Measurements from ENCODE around the gene ACYP1.
A peak's percentile ranks its signal among the peaks of the same experiment; 100 is the strongest.

The ACYP1 gene

DNA sequence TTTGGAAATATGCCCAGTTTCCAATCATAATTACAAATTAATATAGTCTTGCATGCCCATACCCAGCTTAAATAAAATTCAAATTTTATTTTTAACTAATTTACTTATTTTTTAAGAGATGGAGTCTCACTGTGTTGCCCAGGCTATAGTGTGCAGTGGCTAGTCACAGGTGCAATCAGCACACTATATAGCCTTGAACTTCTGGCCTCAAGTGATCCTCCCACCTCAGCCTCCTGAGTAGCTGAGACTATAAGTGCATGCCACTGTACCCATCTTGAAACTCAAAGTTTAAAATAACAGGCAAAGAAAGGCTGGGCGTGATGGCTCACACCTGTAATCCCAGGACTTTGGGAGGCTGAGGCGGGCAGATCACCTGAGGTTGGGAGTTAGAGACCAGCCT lies 22.9 kb downstream of the ACYP1 start:
- DNase-seq (ENCODE audit: low spot score): no peak

DNA sequence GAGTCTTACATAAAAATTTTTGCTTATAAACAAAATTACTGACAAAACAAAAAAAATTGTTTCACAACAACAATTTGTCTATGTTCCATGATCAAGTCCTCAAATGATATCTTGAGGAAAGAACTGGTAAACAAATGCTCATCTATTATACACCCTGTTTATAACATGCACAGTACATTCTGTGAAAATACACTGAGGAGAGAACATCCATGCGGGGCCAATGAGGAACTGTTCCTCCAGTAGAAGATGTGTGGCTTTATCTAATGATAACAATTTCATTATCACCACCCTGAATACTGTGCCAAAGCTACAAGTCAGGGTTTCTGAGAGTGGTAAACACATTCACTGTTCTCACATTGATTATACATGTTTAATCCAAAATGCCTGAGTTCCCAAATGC lies 23.3 kb downstream of the ACYP1 start:
- DNase-seq (ENCODE audit: low spot score): no peak

DNA sequence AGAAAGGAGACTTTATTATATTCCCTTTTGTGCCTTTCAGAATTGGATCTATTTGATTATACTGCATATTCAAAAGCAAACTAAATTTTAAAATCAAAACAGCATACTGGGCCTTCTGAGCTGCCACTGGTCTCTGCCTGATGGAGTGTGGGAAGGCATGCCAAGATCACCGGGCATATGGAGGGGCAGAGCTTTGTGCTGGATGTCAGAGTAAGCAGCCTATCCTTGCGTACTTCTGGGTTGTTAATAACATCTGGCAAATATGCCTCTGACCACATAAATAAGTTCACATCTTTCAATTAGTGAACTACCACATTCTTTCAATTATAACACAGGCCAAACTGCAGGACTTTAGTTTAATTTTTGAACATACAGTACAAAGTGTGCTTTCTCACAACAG lies 30.9 kb downstream of the ACYP1 start:
- DNase-seq (ENCODE audit: low spot score): no peak

DNA sequence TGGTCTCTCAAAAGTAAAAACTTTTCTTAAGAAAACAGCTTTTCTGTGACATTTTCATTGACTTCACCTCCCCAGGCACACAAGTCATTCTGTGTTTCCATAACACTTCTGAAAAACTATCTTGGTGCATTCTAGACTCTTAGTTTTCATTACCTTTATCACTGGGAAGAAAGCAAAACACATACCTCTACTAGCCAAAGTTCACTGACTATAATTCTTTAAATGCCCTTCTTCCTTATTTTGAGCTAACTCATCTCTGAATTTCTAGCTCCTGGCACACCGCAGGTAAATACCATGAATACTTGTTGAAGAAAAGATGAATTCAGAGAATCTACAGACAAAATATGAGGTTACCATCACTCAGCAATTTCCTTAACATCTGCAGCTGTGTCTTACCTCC lies 33.7 kb downstream of the ACYP1 start:
- no peak for DNase-seq (ENCODE audit: low spot score)

DNA sequence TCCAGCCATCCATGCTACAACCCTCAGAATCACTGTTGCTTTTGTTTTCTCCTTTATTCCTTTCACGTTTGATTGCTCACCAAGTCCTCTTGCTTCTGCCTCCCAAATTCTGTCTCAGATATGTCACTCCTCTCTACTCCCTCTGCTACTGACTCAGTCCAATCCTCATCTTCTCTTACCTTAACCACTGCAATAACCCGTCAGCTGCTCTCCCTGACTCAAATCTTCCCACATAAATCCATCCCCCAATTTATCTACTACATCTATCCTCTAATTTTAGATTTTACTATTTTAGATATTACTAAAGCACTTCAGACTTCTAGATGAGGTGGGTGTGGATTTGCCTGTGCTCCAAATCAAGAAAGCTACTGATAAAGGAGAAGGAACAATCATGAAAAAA lies 37.9 kb downstream of the ACYP1 start:
- DNase-seq (ENCODE audit: low spot score): no peak

DNA sequence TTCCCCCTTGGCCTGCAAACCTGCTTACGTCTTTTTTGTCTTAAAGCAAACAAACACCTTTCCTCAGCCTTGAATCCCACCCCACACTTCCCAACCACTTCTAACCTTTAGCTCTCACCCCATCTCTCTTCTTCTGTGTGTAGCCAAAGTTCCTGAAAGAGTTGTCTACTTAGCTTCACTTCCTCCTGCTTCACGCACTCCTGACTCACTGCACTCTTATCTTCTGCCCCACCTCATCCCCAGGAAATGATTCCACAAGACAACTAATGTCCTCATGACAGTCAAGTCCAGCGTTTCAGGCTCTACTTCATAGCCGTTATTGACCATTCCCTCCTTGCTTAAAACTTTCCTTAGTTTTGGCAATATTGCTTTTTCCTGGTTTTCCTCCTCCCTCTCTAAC lies 38.7 kb downstream of the ACYP1 start:
- DNase-seq (ENCODE audit: low spot score): no peak

DNA sequence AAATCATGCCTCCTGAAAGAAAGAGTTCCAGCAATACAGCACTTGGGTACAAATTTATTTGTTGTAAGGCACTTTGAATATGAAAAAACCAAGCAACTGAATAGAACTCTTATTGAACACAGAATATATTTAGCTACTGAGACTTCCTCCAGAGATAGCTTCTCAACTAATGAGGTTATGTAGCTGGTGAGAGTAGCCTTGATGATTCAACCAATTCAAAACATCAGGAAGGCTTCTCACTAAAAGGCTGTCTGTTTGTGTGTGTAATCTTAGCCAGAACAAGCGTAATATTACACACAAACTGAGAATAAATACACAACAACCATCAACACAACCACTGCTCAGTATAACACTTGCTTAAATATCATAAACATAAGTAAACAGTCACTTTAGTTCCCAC lies 40.7 kb downstream of the ACYP1 start:
- no peak for DNase-seq (ENCODE audit: low spot score)

DNA sequence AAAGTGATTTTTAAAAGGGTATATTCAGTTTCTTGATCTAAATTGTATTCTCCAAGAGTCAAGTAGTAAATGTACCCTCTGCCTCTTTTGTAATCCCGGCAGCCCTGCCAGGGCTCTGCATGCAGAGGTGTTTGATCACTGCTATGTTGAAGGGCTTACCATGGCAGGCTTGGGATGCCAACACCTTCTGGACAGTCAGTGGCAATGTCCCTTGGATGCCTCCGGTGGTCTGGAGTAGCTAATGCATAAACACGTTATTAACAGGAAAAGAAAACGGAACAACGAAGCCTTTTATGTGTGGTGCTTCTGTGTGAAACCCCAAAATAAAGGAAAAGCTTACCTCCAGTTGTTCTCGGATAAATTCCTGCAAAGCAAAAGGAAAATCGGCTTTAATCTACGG lies 41.2 kb downstream of the ACYP1 start:
- no peak for DNase-seq (ENCODE audit: low spot score)

DNA sequence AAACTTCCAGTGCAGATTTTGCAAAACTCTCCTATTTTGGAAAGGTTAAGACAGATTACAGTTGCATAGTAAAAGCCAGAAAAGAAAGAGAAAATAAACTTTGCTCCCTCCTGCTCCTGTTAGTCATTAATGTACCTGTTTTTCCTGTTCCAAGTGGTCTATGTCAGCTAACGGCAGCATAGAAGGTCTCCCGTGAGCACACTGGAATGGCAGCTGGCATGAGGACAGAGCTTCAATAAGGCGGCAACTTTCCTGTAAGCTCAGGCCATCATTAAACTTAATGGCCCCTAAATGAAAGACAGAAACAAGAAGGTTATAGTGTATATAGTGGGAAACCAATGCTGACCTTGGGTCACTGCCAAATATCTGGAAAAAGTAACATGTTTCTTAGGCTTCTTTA lies 45.1 kb downstream of the ACYP1 start:
- DNase-seq (ENCODE audit: low spot score): no peak

DNA sequence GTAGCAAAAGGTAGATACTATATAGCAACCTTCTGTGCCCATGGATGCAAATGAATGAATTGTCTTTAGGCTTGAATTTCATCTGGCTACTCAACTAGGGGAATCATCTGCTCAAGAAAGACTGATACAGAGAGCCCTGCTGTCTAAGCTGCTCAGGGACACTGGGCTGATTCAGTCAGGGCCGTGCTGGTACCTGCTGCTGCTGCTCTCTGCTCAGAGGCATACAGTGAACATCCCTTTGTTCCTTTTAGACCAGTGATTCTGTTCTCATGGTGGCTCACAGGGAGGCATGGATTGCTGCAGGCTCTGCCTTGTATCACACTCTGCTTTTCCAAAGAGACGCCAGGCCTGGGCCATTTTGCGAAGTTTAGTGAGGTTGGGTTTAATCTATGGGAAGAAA lies 47.0 kb downstream of the ACYP1 start:
- peak; percentile 65 for DNase-seq (ENCODE audit: low spot score)

DNA sequence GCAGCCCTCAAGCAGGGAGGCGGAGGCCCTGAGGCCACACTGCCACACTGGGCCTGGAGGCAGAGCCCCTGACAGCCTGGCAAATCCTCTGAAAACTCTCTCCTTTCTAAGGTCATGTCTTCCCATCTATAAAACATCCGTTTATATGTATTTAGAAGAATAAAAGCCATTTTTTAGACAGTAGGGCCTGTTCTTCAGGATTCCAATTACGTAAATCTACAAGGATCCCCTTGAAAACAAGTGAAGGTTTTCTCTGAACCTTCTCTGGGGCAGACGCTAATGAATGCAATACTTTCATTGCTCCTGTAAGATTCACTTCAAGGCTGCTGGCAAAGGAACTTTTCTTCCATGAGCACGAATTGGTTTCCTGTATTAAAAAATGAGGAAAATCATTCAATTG lies 48.3 kb downstream of the ACYP1 start:
- DNase-seq (ENCODE audit: low spot score): no peak

DNA sequence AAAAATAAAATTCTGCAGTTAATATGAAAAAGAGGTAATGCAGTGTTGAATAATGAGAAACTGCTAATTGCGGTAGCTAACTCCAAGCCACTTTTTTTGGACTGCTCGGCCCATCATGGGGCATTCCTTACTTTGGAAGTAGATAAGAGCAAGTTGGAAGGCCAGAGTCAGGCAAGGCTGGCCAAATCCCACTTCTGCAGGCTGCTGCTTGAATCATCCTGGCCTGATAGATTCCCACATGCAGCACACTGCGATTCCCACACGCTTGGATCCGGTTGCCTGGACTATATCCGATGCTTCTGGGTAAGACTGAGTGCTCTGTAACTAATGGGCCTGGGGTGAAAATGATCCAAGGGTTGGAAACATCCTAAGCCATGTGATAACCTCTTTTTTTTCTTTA lies 50.5 kb downstream of the ACYP1 start:
- no peak for DNase-seq (ENCODE audit: low spot score)

DNA sequence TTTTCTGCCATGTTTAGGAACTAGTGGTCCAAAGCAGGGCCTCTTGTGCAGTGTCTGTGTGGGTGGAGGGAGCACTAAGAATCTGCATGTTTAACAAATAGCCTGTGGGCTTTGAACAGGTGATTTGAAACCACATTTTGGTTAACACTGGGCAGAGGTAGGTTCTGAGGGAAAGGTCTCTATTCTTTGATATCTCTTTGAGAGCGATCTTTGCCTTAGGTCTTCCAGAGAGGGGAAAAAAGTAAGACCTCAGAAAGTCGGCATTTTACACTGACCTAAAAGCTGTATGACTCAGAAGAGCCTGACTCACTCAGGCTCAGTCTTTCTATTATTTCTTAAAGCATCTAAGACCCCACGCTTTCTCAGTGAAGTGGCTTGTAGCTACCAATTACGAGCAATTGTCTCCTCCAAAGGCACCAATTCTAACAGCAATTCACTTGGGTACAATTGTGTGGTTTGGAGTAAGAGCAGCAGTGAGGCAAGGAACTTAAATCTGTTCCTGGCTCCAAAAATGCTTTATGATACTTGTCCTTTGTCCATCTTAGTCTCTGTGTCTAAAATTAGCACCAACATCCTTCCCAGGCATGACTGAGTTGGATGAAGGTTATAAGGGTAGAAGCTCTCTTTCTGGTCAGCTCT lies 52.3 kb downstream of the ACYP1 start:
- no peak for DNase-seq (ENCODE audit: low spot score)

DNA sequence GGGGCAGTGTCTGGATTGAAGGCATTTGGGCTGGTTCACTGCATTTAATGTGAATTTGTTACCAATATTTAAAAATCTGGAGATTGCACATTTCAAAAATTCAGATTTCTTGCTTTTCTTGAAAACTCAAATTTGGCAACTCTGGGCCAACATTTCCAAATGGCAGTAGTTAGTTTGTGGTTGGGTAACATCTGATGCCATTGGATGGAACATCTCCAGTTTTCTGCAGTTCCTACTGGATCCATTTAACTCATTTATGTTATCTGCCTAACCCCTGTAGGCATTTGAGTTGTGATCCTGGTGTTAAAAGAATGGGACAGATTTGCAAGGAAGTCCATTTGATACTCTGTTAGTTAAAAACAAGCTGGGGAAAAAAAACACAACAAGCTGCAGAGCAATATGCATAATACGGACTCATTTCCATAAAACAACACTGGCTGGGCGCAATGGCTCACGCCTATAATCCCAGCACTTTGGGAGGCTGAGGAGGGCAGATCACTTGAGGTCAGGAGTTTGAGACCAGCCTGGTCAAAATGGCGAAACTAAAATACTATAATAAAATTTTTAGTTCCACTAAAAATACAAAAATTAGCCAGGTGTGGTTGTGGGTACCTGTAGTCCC lies 53.2 kb downstream of the ACYP1 start:
- DNase-seq (ENCODE audit: low spot score): no peak

DNA sequence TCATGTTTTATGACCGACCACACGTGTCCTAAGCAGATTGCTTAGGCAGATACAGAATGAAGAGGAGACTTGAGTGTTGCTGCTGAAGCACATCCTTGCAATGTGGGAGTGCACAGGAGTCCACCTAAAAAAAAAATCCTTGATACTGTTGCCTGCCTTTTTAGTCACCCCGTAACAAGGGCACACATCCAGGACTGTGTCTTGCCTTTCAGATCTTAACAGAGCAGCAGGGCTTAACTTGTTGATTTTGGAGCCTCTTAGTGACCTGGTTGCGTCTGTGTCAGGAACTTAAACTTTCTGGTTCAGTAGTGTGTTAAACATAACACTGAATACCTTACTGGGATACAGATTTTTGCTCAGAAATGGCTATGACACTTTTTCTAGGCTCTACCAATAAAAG lies 54.6 kb downstream of the ACYP1 start:
- DNase-seq (ENCODE audit: low spot score): no peak

DNA sequence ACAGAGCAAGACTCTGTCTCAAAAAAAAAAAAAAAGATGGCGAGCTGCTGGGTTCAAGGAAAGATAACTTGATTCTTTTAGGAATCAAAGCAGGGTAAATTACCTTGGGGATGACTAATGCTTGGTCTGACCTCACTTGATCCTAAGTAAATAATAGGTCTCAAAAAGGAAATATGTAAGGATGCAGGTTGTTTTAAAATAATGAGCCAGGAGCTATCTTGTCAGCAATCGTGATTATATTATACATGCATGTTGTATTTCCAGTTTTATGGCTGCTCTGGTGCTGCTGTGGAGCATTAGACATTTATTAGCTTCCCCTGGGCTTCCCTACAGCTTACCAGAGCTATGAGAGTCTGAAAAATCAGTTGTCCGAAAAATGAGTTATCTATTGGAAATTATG lies 58.5 kb downstream of the ACYP1 start:
- no peak for DNase-seq (ENCODE audit: low spot score)

DNA sequence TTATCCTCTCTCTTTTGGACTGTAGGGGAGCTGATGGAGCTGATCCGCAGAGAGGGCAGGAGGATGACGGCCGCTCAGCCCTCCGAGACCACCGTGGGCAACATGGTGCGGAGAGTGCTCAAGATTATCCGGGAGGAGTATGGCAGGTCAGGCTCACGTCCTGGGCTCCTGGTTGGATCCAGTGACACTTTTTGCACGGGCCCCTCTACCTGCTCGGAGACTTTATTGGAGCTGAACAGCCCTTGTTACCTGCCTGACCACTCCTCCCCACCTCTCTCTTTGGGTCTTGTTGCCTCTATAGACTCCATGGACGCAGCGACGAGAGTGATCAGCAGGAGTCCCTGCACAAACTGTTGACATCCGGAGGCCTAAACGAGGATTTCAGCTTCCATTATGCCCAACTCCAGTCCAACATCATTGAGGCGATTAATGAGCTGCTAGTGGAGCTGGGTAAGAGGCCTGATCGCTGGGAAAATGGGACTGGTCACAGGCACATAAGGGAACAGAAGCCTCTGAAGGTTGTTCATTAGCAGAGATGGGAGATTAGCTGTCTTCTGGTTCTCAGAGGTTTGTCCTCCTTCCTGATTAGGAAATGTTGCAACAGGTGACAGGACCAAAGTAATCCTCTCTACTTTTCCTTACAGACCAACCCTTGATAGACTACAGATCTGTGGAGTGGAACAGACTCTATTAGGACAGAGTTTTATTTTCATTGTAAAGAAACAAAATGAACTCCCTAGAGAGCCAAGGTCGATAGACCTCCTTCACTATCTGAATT lies 60.4 kb downstream of the ACYP1 start:
- no peak for DNase-seq (ENCODE audit: low spot score)

All from Ammon's horn (tissue), 1 donor.